HG03280 (cell line): ENCODE results near the gene PIP4K2A.
"Not testable (repeated sequence)": the region's sequence is repeated elsewhere in the genome, so short reads cannot be mapped to it uniquely, and the experiment has no call there.

Source experiments
- ATAC-seq: cut with Tn5 transposase; IDR thresholded peaks from one replicate; pipeline ENCODE4 v1.9.1; 2021; ENCODE audit warnings: mild to moderate bottlenecking, moderate library complexity; ENCODE audit not compliant: unreplicated experiment

Gene PIP4K2A

GRCh38 chr10:22714479-22715289 is at the start of gene PIP4K2A:
Gene PIP4K2A (minus strand): TSS chr10:22714578. CDS start chr10:22714326, 252 bp downstream.
- peak; percentile 83 for ATAC-seq

GRCh38 chr10:22761569-22762220 is 47.3 kb upstream of the PIP4K2A start:
- no peak for ATAC-seq

- no peak for ATAC-seq
These were observed 45.6 kb upstream of the PIP4K2A start for GRCh38 chr10:22760025-22760424.

GRCh38 chr10:22758867-22759266 is 44.5 kb upstream of the PIP4K2A start:
- no peak for ATAC-seq

- ATAC-seq: no peak
These were observed 39.9 kb upstream of the PIP4K2A start for GRCh38 chr10:22754296-22754695.

- ATAC-seq: no peak
These were observed 39.4 kb upstream of the PIP4K2A start for GRCh38 chr10:22753786-22754185.

- ATAC-seq: no peak
These were observed 38.0 kb upstream of the PIP4K2A start for GRCh38 chr10:22752272-22752889.

GRCh38 chr10:22750131-22750530 is 35.8 kb upstream of the PIP4K2A start:
- no peak for ATAC-seq

- ATAC-seq: not testable (repeated sequence)
These were observed 30.5 kb upstream of the PIP4K2A start for GRCh38 chr10:22744858-22745257.

GRCh38 chr10:22742678-22743077 is 28.3 kb upstream of the PIP4K2A start:
- ATAC-seq: no peak

GRCh38 chr10:22741631-22742030 is 27.3 kb upstream of the PIP4K2A start:
- ATAC-seq: not testable (repeated sequence)

- no peak for ATAC-seq
These were observed 25.8 kb upstream of the PIP4K2A start for GRCh38 chr10:22740180-22740579.

- ATAC-seq: no peak
These were observed 23.2 kb upstream of the PIP4K2A start for GRCh38 chr10:22737587-22737986.

- no peak for ATAC-seq
These were observed 21.8 kb upstream of the PIP4K2A start for GRCh38 chr10:22736134-22736533.

- ATAC-seq: no peak
These were observed 19.6 kb upstream of the PIP4K2A start for GRCh38 chr10:22733992-22734391.

GRCh38 chr10:22727663-22728062 is 13.3 kb upstream of the PIP4K2A start:
- ATAC-seq: no peak

GRCh38 chr10:22727112-22727511 is 12.7 kb upstream of the PIP4K2A start:
- no peak for ATAC-seq

- no peak for ATAC-seq
These were observed 10.4 kb upstream of the PIP4K2A start for GRCh38 chr10:22724773-22725172.

GRCh38 chr10:22723783-22724182 is 9.4 kb upstream of the PIP4K2A start:
- peak; percentile 51 for ATAC-seq

- ATAC-seq: peak; percentile 61
These were observed 9.0 kb upstream of the PIP4K2A start for GRCh38 chr10:22723343-22723779.

- ATAC-seq: no peak
These were observed 8.3 kb upstream of the PIP4K2A start for GRCh38 chr10:22722626-22723169.
